SK-N-SH (cell line): ENCODE results near the gene NEK6. TPM values are rescaled to one million over a fixed set of nuclear protein-coding genes. Genes with fewer than 3 reads are reported as not detected.

Source experiments
- CTCF ChIA-PET: fragments of 300-600, 350-600 bp; formaldehyde crosslinking; extraction: SDS; loops from one replicate; lab custom pipeline; 2021; lab: Yijun Ruan, JAX
- POLR2A ChIA-PET: fragments of 350-600 bp; sonication (Branson Sonifier 250); formaldehyde crosslinking; extraction: SDS; loops from one replicate; lab custom pipeline; 2020; ENCODE audit warnings: antibody characterized with exemption, inconsistent platforms; lab: Yijun Ruan, JAX
- DNase-seq: peaks from one replicate; pipeline ENCODE4 v3.0.0; 2012
- H2AFZ ChIP-seq: fragments of 200-600 bp; sonication (generic); 2 replicates; pipeline ENCODE4 v1.8.1; 2016; ENCODE audit warnings: antibody characterized with exemption, mild to moderate bottlenecking, low read depth
- H3F3A ChIP-seq: fragments of 200-600 bp; sonication (generic); replicated peaks from 2 replicates; pipeline ENCODE3; 2016; ENCODE audit warnings: antibody characterized with exemption, mild to moderate bottlenecking; ENCODE audit not compliant: insufficient read depth
- H3K27ac ChIP-seq, 2 experiments: fragments of 200-500 bp in 1 of 2; fragments of 200-600 bp in 1 of 2; sonication (Bioruptor generic) in 1 of 2; sonication (generic), shearing (Covaris generic) in 1 of 2; 2 replicates each; pipeline versions ENCODE4 v1.5.1 to v1.6.1; 2014 to 2016; ENCODE audit warnings: low read depth in 2 of 2, inconsistent platforms in 1 of 2, low read length in 1 of 2, mild to moderate bottlenecking in 1 of 2, mixed read lengths in 1 of 2
- H3K27me3 ChIP-seq: fragments of 200-600 bp; sonication (generic), shearing (Covaris generic); 2 replicates; pipeline ENCODE4 v1.6.1; 2016; ENCODE audit warnings: mixed run types; ENCODE audit not compliant: insufficient read depth
- H3K36me3 ChIP-seq, 2 experiments: fragments of 200-500 bp in 1 of 2; fragments of 200-600 bp in 1 of 2; sonication (Bioruptor generic) in 1 of 2; sonication (generic) in 1 of 2; replicated peaks in 1 of 2; 2 replicates each; pipeline versions ENCODE3 to v1.5.1; 2014 to 2016; ENCODE audit warnings: low read length in 1 of 2, mild to moderate bottlenecking in 1 of 2; ENCODE audit not compliant: insufficient read depth in 2 of 2, control insufficient read depth in 1 of 2
- H3K4me1 ChIP-seq, 2 experiments: fragments of 200-500 bp in 1 of 2; fragments of 200-600 bp in 1 of 2; sonication (Bioruptor generic) in 1 of 2; sonication (generic), shearing (Covaris generic) in 1 of 2; 2 replicates each; pipeline versions ENCODE4 v1.5.1 to v1.6.1; 2014 to 2016; ENCODE audit warnings: low read depth in 1 of 2, low read length in 1 of 2, mixed run types in 1 of 2; ENCODE audit not compliant: insufficient read depth in 2 of 2, control insufficient read depth in 1 of 2
- H3K4me2 ChIP-seq: fragments of 200-600 bp; sonication (generic), shearing (Covaris generic); 2 replicates; pipeline ENCODE4 v1.6.1; 2017; ENCODE audit warnings: mixed run types
- H3K4me3 ChIP-seq, 2 experiments: fragments of 200-500 bp in 1 of 2; fragments of 200-600 bp in 1 of 2; sonication (Bioruptor generic) in 1 of 2; sonication (generic), shearing (Covaris generic) in 1 of 2; 2 replicates each; pipeline versions ENCODE4 v1.5.1 to v1.8.1; 2014 to 2016; ENCODE audit warnings: low read depth in 2 of 2, inconsistent platforms in 1 of 2, low read length in 1 of 2, mild to moderate bottlenecking in 1 of 2, mixed read lengths in 1 of 2, moderate library complexity in 1 of 2
- H3K79me2 ChIP-seq: fragments of 200-600 bp; sonication (generic); 2 replicates; pipeline ENCODE4 v1.8.1; 2017; ENCODE audit warnings: mild to moderate bottlenecking; ENCODE audit not compliant: insufficient read depth
- H3K9ac ChIP-seq: fragments of 200-600 bp; sonication (generic); 2 replicates; pipeline ENCODE4 v1.6.1; 2017; ENCODE audit warnings: mixed run types
- H3K9me2 ChIP-seq: fragments of 200-600 bp; sonication (generic); 2 replicates; pipeline ENCODE4 v1.6.1; 2017; ENCODE audit warnings: mixed run types
- H3K9me3 ChIP-seq: fragments of 200-600 bp; sonication (generic); 2 replicates; pipeline ENCODE4 v1.6.1; 2017; ENCODE audit warnings: mixed run types, mild to moderate bottlenecking, moderate library complexity
- H4K20me1 ChIP-seq: fragments of 200-600 bp; sonication (generic); 2 replicates; pipeline ENCODE4 v1.6.1; 2017; ENCODE audit warnings: mild to moderate bottlenecking, mixed run types; ENCODE audit not compliant: insufficient read depth
- CHD2 ChIP-seq: fragments of 150-350 bp; IDR thresholded peaks from 2 replicates; pipeline ENCODE4 v1.6.1; 2018; ENCODE audit warnings: low read length; ENCODE audit not compliant: partially characterized antibody
- EP300 ChIP-seq, 2 experiments: IDR thresholded peaks; 2 replicates each; pipeline versions ENCODE4 v1.4.0 to v1.6.1; 2012; ENCODE audit warnings: borderline replicate concordance in 1 of 2, low read depth in 1 of 2, low read length in 1 of 2
- EZH2phosphoT487 ChIP-seq: fragments of 200-600 bp; sonication (generic); IDR thresholded peaks from 2 replicates; pipeline ENCODE4 v1.6.1; 2017; ENCODE audit warnings: low read depth, mixed run types, mild to moderate bottlenecking, antibody characterized with exemption, moderate library complexity, borderline replicate concordance
- FOSL2 ChIP-seq: IDR thresholded peaks from 2 replicates; pipeline ENCODE4 v1.4.0; 2012; ENCODE audit warnings: low read depth, mild to moderate bottlenecking, moderate library complexity, borderline replicate concordance
- FOXM1 ChIP-seq: IDR thresholded peaks from 2 replicates; pipeline ENCODE4 v1.4.0; 2012; ENCODE audit warnings: low read depth, mild to moderate bottlenecking
- IRF3 ChIP-seq: fragments of 150-350 bp; IDR thresholded peaks from 2 replicates; pipeline ENCODE4 v1.6.1; 2016; ENCODE audit warnings: mild to moderate bottlenecking, low read depth, low read length
- MAX ChIP-seq: IDR thresholded peaks from 2 replicates; pipeline ENCODE4 v1.4.0; 2012; ENCODE audit warnings: low read depth
- MEF2A ChIP-seq: IDR thresholded peaks from 2 replicates; pipeline ENCODE4 v1.4.0; 2012; ENCODE audit warnings: low read depth, borderline replicate concordance
- RAD21 ChIP-seq: IDR thresholded peaks from 2 replicates; pipeline ENCODE4 v1.6.1; 2012; ENCODE audit warnings: mild to moderate bottlenecking, low read length
- RCOR1 ChIP-seq: fragments of 150-350 bp; IDR thresholded peaks from 2 replicates; pipeline ENCODE4 v1.6.1; 2017; ENCODE audit warnings: antibody characterized with exemption, low read length
- RFX5 ChIP-seq: IDR thresholded peaks from 2 replicates; pipeline ENCODE4 v1.6.1; 2012; ENCODE audit warnings: mild to moderate bottlenecking, improper control_type of control experiment, low read length
- RXRA ChIP-seq: IDR thresholded peaks from 2 replicates; pipeline ENCODE4 v1.4.0; 2012; ENCODE audit warnings: low read depth, mild to moderate bottlenecking, borderline replicate concordance
- SIN3A ChIP-seq: IDR thresholded peaks from 2 replicates; pipeline ENCODE4 v1.6.1; 2012; ENCODE audit warnings: low read depth, mild to moderate bottlenecking, low read length, moderate library complexity, borderline replicate concordance
- TCF12 ChIP-seq: IDR thresholded peaks from 2 replicates; pipeline ENCODE4 v1.4.0; 2012
- TEAD4 ChIP-seq: IDR thresholded peaks from 2 replicates; pipeline ENCODE4 v1.4.0; 2012; ENCODE audit warnings: mild to moderate bottlenecking, borderline replicate concordance; ENCODE audit not compliant: insufficient read depth
- USF1 ChIP-seq: IDR thresholded peaks from 2 replicates; pipeline ENCODE4 v1.4.0; 2012; ENCODE audit warnings: low read depth, borderline replicate concordance
- USF2 ChIP-seq: fragments of 150-350 bp; IDR thresholded peaks from 2 replicates; pipeline ENCODE4 v1.6.1; 2017; ENCODE audit warnings: antibody characterized with exemption, low read length, low read depth, borderline replicate concordance
- YY1 ChIP-seq: IDR thresholded peaks from 2 replicates; pipeline ENCODE4 v1.4.0; 2012; ENCODE audit warnings: low read depth, mild to moderate bottlenecking
- ZBTB33 ChIP-seq: IDR thresholded peaks from 2 replicates; pipeline ENCODE4 v1.4.0; 2012; ENCODE audit warnings: low read depth, borderline replicate concordance
- WGBS: methylation state at CpG from one replicate; pipeline ENCODE4 v1.1.6; 2017; ENCODE audit warnings: low lambda C conversion rate; 5-methylcytosine and 5-hydroxymethylcytosine counted together
- polyA plus RNA-seq, 3 experiments: library from polyadenylated mRNA; depleted of rRNA; stranded (reverse); fragments of >200 nt; gene quantifications; 2 replicates each; pipeline ENCODE4 v1.2.3, GENCODE V29; 2012

NEK6 gene
- polyA plus RNA-seq, 1 of the 3 experiments (the other 2 are of a cell fraction) = 89.8 TPM

GRCh38 chr9:124373386-124373785, 115.6 kb downstream of the NEK6 start:
- Histone ChIP-seq H3K36me3 (peaks cover 23 to 39% of the 10 kb centered on the region in 2 experiments), H3K4me2 (no peak overlapping the region), H3K9ac (no peak overlapping the region), H3K4me1 (peaks cover 6 to 11% of the 10 kb centered on the region in 2 experiments; a peak in 2 of 4 replicates), H3K4me3 (no peak overlapping the region), H3K9me3 (no peaks in the 10 kb centered on the region), H3K27ac (no peak overlapping the region)
- 90% methylated on average over 4 of the region's 4 CpGs for WGBS
- ChIA-PET CTCF (interaction anchor here (6.9 kb wide), 1 partner anchor 17 kb away, joined by 87 read pairs; no protein-coding TSS in a partner anchor), POLR2A (no interaction called here)
- no peak for DNase-seq
- TF ChIP-seq RAD21 (no peak), MAX (no peak), TEAD4 (no peak), FOSL2 (no peak), YY1 (no peak), RCOR1 (no peak), MEF2A (no peak), CHD2 (no peak), IRF3 (no peak), USF1 (no peak), RFX5 (no peak)
- TF ChIP-seq, all 33 proteins: peak for 0
- Histone ChIP-seq H3K27me3 (no peaks in the 10 kb centered on the region), H2AFZ (no peak overlapping the region), H4K20me1 (peaks cover 71% of the 10 kb centered on the region), H3K9me2 (no peaks in the 10 kb centered on the region), H3K79me2 (peaks cover 100% of the 10 kb centered on the region), H3F3A (no peaks in the 10 kb centered on the region)

- H3K4me3 ChIP-seq = no peak overlapping the region
- peaks cover 70% of the 10 kb centered on the region for H4K20me1 ChIP-seq
- H2AFZ ChIP-seq = no peak overlapping the region
- H3K36me3 ChIP-seq = peaks cover 23 to 39% of the 10 kb centered on the region in 2 experiments
- H3K9me3 ChIP-seq = no peaks in the 10 kb centered on the region
- DNase-seq = no peak
- H3K27ac ChIP-seq = no peak overlapping the region
- peaks cover 100% of the 10 kb centered on the region for H3K79me2 ChIP-seq
- POLR2A ChIA-PET = interaction anchor here (2.4 kb wide), 1 partner anchor 15 kb away, joined by 6 read pairs; no protein-coding TSS in a partner anchor
- CTCF ChIA-PET = interaction anchor here (1.5 to 6.9 kb wide), 2 partner anchors 17 to 247 kb away, joined by 8 to 87 read pairs; no protein-coding TSS in a partner anchor
- WGBS = 96% methylated on average over 1 of the region's 1 CpG
- no peaks in the 10 kb centered on the region for H3K27me3 ChIP-seq
- H3K4me2 ChIP-seq = no peak overlapping the region
- no peaks in the 10 kb centered on the region for H3K9me2 ChIP-seq
- no peaks in the 10 kb centered on the region for H3F3A ChIP-seq
- H3K4me1 ChIP-seq = peaks cover 6 to 12% of the 10 kb centered on the region in 2 experiments; a peak in 2 of 4 replicates
- H3K9ac ChIP-seq = no peak overlapping the region
- TF ChIP-seq ZBTB33 (no peak), SIN3A (no peak), YY1 (no peak), RXRA (no peak), IRF3 (no peak), EP300 (IDR thresholded peaks at IDR 0.05; ENCODE audit: borderline replicate concordance in 1 of 2, low read depth in 1 of 2, low read length in 1 of 2) (no peak), FOXM1 (no peak), MEF2A (no peak), USF2 (no peak), EZH2phosphoT487 (no peak), TCF12 (no peak), CHD2 (no peak)
These were observed 116.1 kb downstream of the NEK6 start for GRCh38 chr9:124373851-124374250.
